ENCODE measurements around the gene TMTC2. TPM values are rescaled to one million over a fixed set of nuclear protein-coding genes. Genes with fewer than 3 reads are reported as not detected.

TMTC2 gene
- 7.7 and 8.5 TPM in 2 replicates for total RNA-seq

GRCh38 chr12:82686168-82687020, at the start of gene TMTC2:
TMTC2 (plus strand) TSS chr12:82686906.

All from tracheal epithelial cell (primary cell).